ENCODE results near the gene GATA2.

Gene GATA2

GRCh38 chr3:128454310-128454618 lies 38.7 kb downstream of the GATA2 start:
- DNase-seq, result no peak

GRCh38 chr3:128453501-128454309 lies 39.3 kb downstream of the GATA2 start:
- DNase-seq, result no peak

- DNase-seq, result no peak
Measured at GRCh38 chr3:128452678-128453275, 40.2 kb downstream of the GATA2 start.

GRCh38 chr3:128452120-128452519 lies 40.9 kb downstream of the GATA2 start:
- DNase-seq, result no peak

GRCh38 chr3:128449111-128449638 lies 43.8 kb downstream of the GATA2 start:
- no peak for DNase-seq

GRCh38 chr3:128448491-128448890 lies 44.5 kb downstream of the GATA2 start:
- no peak for DNase-seq

GRCh38 chr3:128447561-128448013 lies 45.4 kb downstream of the GATA2 start:
- DNase-seq, result peak; percentile 78

GRCh38 chr3:128446821-128447220 lies 46.2 kb downstream of the GATA2 start:
- no peak for DNase-seq

- no peak for DNase-seq
Measured at GRCh38 chr3:128445357-128445756, 47.6 kb downstream of the GATA2 start.

GRCh38 chr3:128443771-128444170 lies 49.2 kb downstream of the GATA2 start:
- DNase-seq, result no peak

GRCh38 chr3:128442949-128443348 lies 50.1 kb downstream of the GATA2 start:
- DNase-seq, result no peak

- no peak for DNase-seq
Measured at GRCh38 chr3:128442070-128442469, 50.9 kb downstream of the GATA2 start.

- DNase-seq, result no peak
Measured at GRCh38 chr3:128439226-128439625, 53.8 kb downstream of the GATA2 start.

- DNase-seq, result no peak
Measured at GRCh38 chr3:128438488-128439072, 54.4 kb downstream of the GATA2 start.

- DNase-seq, result no peak
Measured at GRCh38 chr3:128436214-128436613, 56.8 kb downstream of the GATA2 start.

- no peak for DNase-seq
Measured at GRCh38 chr3:128435561-128435960, 57.4 kb downstream of the GATA2 start.

GRCh38 chr3:128435058-128435457 lies 57.9 kb downstream of the GATA2 start:
- no peak for DNase-seq

- no peak for DNase-seq
Measured at GRCh38 chr3:128434524-128434923, 58.5 kb downstream of the GATA2 start.

GRCh38 chr3:128433837-128434165 lies 59.2 kb downstream of the GATA2 start:
- no peak for DNase-seq

GRCh38 chr3:128432971-128433836 lies 59.8 kb downstream of the GATA2 start:
- no peak for DNase-seq

- DNase-seq, result no peak
Measured at GRCh38 chr3:128432301-128432970, 60.6 kb downstream of the GATA2 start.

GRCh38 chr3:128431803-128432300 lies 61.1 kb downstream of the GATA2 start:
- DNase-seq, result no peak

Data from stimulated activated CD4-positive, alpha-beta T cell treated with anti-CD3 and anti-CD28 coated beads, Interleukin-15, amount 100 ng/mL, for 24 hours (primary cell).